Osteocyte (in vitro differentiated cells): ENCODE data around the gene LRRC26. TPM values are rescaled to one million over a fixed set of nuclear protein-coding genes. Genes with fewer than 3 reads are reported as not detected.

ENCODE experiments used
- DNase-seq: peaks from one replicate; pipeline ENCODE4 v3.0.0; 2021; ENCODE audit warnings: mixed read lengths; ENCODE audit not compliant: unreplicated experiment; ENCODE audit errors: extremely low spot score
- H3K27ac Mint-ChIP-seq: one replicate; pipeline ENCODE4 v1.8.0; 2021; ENCODE audit warnings: mild to moderate bottlenecking, mixed read lengths; ENCODE audit not compliant: unreplicated experiment
- H3K27me3 Mint-ChIP-seq: one replicate; pipeline ENCODE4 v1.8.0; 2021; ENCODE audit warnings: mixed read lengths; ENCODE audit not compliant: unreplicated experiment
- H3K36me3 Mint-ChIP-seq: one replicate; pipeline ENCODE4 v1.8.0; 2021; ENCODE audit warnings: mixed read lengths; ENCODE audit not compliant: unreplicated experiment
- H3K4me1 Mint-ChIP-seq: one replicate; pipeline ENCODE4 v1.8.0; 2021; ENCODE audit warnings: mixed read lengths; ENCODE audit not compliant: unreplicated experiment
- H3K4me3 Mint-ChIP-seq: one replicate; pipeline ENCODE4 v1.8.0; 2021; ENCODE audit warnings: mild to moderate bottlenecking, moderate library complexity, mixed read lengths; ENCODE audit not compliant: unreplicated experiment
- H3K9me3 Mint-ChIP-seq: one replicate; pipeline ENCODE4 v1.8.0; 2021; ENCODE audit warnings: mixed read lengths; ENCODE audit not compliant: unreplicated experiment
- total RNA-seq: library from RNA; stranded (reverse); gene quantifications from 2 replicates; pipeline ENCODE4 v1.2.1, GENCODE V29; 2021
- TF ChIP-seq, protein P1 (sequence below): fragments of 200-600 bp; sonication (generic); IDR thresholded peaks from 2 replicates; pipeline ENCODE4 v1.5.0; 2021; ENCODE audit warnings: antibody characterized with exemption, mild to moderate bottlenecking, moderate library complexity

LRRC26 gene
- total RNA-seq, 1 donor from 2014 or later = not detected

DNA sequence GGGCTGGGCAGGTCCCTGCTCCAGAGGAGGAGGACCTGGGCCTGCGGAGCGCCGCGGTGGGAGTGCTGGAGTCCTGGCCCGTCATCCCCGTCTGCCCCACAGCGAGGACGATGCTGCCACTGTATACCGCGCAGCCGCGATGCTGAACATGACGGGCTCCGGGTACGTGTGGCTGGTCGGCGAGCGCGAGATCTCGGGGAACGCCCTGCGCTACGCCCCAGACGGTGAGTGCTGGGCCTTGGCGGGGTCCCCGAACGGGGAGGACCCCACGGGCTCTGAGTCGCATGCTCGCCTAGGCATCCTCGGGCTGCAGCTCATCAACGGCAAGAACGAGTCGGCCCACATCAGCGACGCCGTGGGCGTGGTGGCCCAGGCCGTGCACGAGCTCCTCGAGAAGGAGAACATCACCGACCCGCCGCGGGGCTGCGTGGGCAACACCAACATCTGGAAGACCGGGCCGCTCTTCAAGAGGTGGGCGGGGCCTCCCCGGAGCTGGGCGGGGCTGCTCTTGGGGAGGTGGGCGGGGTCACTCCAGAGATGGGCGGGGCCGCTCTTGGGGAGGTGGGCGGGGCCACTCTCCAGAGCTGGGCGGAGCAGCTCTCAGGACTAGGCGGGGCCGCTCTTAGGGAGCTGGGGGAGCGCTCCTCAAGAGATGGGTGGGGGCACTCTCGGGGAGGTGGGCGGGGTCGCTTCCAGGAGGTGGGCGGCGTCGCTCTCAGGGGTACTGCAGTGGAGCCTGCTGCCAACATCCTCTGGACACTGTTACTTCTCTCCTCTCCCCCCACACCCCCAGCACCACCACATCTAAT lies 13.1 kb downstream of the LRRC26 start:
- no peak overlapping the region for H3K27ac Mint-ChIP-seq
- DNase-seq = no peak
- TF ChIP-seq, protein P1, sequence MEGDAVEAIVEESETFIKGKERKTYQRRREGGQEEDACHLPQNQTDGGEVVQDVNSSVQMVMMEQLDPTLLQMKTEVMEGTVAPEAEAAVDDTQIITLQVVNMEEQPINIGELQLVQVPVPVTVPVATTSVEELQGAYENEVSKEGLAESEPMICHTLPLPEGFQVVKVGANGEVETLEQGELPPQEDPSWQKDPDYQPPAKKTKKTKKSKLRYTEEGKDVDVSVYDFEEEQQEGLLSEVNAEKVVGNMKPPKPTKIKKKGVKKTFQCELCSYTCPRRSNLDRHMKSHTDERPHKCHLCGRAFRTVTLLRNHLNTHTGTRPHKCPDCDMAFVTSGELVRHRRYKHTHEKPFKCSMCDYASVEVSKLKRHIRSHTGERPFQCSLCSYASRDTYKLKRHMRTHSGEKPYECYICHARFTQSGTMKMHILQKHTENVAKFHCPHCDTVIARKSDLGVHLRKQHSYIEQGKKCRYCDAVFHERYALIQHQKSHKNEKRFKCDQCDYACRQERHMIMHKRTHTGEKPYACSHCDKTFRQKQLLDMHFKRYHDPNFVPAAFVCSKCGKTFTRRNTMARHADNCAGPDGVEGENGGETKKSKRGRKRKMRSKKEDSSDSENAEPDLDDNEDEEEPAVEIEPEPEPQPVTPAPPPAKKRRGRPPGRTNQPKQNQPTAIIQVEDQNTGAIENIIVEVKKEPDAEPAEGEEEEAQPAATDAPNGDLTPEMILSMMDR = no peak
- H3K27me3 Mint-ChIP-seq = peaks cover 9% of the 10 kb centered on the region
- H3K4me3 Mint-ChIP-seq = no peak overlapping the region
- no peaks in the 10 kb centered on the region for H3K9me3 Mint-ChIP-seq
- no peaks in the 10 kb centered on the region for H3K36me3 Mint-ChIP-seq
- H3K4me1 Mint-ChIP-seq = no peaks in the 10 kb centered on the region

DNA sequence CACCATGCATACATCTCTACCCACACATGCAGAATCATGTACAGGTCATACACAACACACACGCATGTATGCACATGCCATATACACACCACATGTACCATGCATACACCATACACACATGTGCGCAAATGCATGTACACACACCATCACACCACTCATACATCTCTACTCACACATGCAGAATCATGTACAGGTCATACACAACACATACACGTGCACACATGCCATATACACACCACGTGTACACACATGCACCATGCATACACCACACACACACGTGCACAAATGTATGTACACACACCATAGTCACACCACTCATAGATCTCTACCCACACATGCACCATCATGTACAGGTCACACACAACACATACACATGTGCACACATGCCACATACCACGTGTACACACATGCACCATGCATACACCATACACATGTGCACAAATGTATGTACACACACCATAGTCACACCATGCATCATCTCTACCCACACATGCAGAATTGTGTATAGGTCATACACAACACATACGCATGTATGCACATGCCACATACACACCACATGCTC lies 16.9 kb downstream of the LRRC26 start:
- no peaks in the 10 kb centered on the region for H3K36me3 Mint-ChIP-seq
- no peaks in the 10 kb centered on the region for H3K27me3 Mint-ChIP-seq
- no peak overlapping the region for H3K4me3 Mint-ChIP-seq
- no peak overlapping the region for H3K27ac Mint-ChIP-seq
- no peak for DNase-seq
- TF ChIP-seq, protein P1 = no peak
- no peaks in the 10 kb centered on the region for H3K4me1 Mint-ChIP-seq
- no peaks in the 10 kb centered on the region for H3K9me3 Mint-ChIP-seq

DNA sequence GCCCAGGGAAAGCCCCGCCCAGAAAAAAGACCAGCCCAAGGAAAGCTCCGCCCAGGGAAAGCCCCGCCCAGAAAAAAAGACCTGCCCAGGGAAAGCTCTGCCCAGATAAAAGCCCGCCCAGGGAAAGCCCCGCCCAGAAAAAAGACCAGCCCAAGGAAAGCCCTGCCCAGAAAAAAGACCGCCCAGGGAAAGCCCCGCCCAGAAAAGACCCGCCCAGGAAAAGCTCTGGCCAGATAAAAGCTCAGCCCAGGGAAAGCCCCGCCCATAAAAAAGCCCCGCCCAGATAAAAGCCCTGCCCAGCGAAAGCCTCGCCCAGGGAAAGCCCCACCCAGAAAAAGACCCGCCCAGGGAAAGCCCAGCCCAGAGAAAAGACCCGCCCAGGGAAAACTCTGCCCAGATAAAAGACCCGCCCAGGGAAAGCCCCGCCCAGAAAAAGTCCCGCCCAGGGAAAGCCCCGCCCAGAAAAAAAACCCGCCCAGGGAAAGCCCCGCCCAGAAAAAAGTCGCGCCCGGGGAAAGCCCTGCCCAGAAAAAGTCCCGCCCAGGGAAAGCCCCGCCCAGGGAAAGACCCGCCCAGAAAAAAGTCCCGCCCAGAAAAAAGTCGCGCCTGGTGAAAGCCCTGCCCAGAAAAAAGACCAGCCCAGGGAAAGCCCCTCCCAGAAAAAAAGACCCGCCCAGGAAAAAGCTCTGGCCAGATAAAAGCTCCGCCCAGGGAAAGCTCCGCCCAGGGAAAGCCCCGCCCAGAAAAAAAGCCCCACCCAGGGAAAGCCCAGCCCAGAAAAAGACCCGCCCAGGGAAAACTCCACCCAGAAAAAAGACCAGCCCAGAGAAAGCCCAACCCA lies 19.0 kb downstream of the LRRC26 start:
- no peak for DNase-seq
- no peaks in the 10 kb centered on the region for H3K9me3 Mint-ChIP-seq
- H3K4me3 Mint-ChIP-seq = no peak overlapping the region
- no peaks in the 10 kb centered on the region for H3K36me3 Mint-ChIP-seq
- H3K27me3 Mint-ChIP-seq = no peaks in the 10 kb centered on the region
- H3K4me1 Mint-ChIP-seq = no peaks in the 10 kb centered on the region
- no peak overlapping the region for H3K27ac Mint-ChIP-seq
- TF ChIP-seq, protein P1 = no peak

DNA sequence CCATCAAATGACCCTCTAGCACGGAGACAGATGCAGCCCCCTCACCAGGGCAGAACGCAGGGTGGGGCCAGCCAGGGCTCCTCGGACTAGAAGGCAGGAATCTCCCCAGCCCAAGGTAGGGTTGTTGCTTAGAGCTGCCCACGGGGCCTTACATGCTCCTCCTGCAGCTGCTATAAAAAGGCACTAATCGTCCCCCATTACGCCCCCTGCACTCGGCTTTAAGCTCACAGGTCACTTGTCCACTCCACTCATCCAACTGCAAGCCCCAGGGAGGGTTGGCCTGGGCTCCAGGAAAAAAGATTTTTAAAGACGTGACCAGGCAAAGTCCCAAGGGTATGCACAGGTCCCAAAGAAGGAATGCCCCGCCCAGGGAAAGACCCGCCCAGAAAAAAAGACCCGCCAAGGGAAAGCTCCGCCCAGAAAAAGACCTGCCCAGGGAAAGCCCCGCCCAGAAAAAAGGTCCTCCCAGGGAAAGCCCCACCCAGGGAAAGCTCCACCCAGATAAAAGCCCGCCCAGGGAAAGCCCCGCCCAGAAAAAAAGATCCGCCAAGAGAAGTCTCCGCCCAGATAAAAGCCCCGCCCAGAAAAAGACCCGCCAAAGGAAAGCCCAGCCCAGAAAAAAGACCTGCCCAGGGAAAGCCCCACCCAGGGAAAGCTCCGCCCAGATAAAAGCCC lies 19.8 kb downstream of the LRRC26 start:
- Mint-ChIP-seq H3K27me3 (no peaks in the 10 kb centered on the region), H3K27ac (no peak overlapping the region), H3K36me3 (no peaks in the 10 kb centered on the region), H3K4me1 (no peaks in the 10 kb centered on the region), H3K9me3 (no peaks in the 10 kb centered on the region), H3K4me3 (no peak overlapping the region)
- TF ChIP-seq, protein P1 = no peak
- no peak for DNase-seq
